Omental fat pad (tissue), 4 donors: Measurements from ENCODE around the gene ABR. TPM values are rescaled to one million over a fixed set of nuclear protein-coding genes. Genes with fewer than 3 reads are reported as not detected.

Experiments
- ATAC-seq: fragments of 150-250 bp; one replicate; pipeline ENCODE4 v1.9.1; 2016; ENCODE audit warnings: mild to moderate bottlenecking, moderate library complexity; ENCODE audit not compliant: low FRiP score
- DNase-seq: peaks from one replicate; pipeline ENCODE4 v3.0.0-alpha.2; 2019; ENCODE audit warnings: low spot score
- CTCF ChIP-seq, 3 donors: fragments of 450-650 bp; IDR thresholded peaks; one replicate each; pipeline ENCODE4 v1.5.1; 2016 to 2017; ENCODE audit warnings: antibody characterized with exemption in 3 of 3, mild to moderate bottlenecking in 3 of 3, moderate library complexity in 2 of 3
- total RNA-seq, 4 donors: library from RNA; depleted of rRNA; stranded (reverse); fragments of >200 nt; gene quantifications; one replicate each; pipeline ENCODE4 v1.1.0, GENCODE V29; 2016

Gene ABR
- total RNA-seq, 4 donors from 2014 or later: 51.1 to 92.1 (median 75.8) TPM

DNA sequence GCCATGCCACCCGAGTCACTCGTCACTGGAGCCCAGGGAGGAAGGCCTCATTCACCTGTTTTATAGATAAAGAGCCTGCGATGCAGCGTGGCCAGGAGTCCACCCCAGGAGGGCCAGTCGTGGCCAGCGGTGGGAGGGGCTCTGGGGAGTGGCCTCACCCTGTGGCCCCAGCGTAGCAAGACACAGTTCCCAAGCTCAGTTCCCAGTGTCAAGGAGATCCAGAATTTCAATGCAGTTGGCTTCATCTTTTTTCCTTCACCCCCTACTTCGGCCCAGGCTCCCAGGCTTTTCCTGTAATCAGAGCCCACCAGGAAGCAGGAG lies 84.0 kb downstream of the ABR start:
- no peak for DNase-seq
- no peak for ATAC-seq
- TF ChIP-seq CTCF (IDR thresholded peaks at IDR 0.05): no peak

DNA sequence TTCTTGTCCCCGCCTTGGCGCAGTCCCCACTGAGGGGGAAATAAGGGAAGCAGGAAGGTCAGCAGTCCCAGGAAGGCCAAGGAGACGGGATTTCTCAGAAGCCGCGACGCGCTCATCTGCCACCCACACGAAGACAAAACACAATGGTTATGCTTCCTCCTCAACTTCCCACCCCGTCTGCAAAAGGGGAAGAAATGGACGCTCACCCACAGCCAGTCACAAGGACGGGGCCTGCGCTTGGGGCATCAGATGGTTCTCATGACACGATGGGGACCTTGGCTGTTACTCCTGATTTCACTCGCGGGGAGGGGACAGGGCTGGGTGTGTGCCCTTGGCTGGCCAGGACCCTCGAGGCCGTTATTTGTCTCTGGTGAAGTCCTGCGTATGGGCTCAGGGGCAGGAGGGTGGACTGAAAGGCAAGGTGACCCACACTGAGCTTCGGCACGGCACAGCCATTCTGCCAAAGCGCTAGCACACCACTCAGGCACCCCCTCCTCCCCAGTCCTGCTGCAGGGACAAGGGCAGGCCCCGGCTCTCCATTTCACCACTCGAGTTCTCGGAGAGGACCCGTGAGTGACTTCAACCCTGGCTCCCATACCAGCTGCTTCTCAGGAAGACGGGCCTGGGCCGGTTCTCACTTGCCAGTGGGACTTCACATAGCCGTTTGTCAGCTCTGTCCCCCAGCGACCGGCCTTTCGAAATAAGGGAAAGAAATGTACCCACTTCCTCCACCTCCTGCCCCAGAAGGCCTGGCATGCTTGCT lies 84.5 kb downstream of the ABR start:
- TF ChIP-seq CTCF (IDR thresholded peaks at IDR 0.05): no peak
- no peak for ATAC-seq
- no peak for DNase-seq

DNA sequence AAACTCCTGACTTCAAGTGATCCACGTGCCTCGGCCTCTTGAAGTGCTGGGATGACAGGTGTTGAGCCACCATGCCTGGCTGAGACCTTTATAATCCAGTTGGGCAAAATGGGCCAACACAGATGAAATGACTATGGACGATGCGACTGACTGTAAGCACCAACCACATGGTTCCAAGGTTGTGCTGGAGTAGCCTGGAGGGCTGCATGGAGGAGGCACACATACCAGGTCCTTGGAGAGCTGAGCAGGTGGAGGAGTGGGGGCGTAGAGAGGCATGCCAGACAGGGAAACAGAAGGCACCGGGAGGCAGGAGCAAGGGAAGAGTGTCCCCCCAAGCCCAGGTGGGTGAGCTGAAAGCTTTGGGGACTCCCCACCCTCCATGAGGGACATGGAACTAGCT lies 85.2 kb downstream of the ABR start:
- ATAC-seq: no peak
- no peak for TF ChIP-seq CTCF (IDR thresholded peaks at IDR 0.05)
- no peak for DNase-seq

- DNase-seq (no peak), ATAC-seq (no peak)
- TF ChIP-seq CTCF (IDR thresholded peaks at IDR 0.05): no peak
These were observed 87.9 kb downstream of the ABR start for GRCh38 chr17:1091900-1092299.

DNA sequence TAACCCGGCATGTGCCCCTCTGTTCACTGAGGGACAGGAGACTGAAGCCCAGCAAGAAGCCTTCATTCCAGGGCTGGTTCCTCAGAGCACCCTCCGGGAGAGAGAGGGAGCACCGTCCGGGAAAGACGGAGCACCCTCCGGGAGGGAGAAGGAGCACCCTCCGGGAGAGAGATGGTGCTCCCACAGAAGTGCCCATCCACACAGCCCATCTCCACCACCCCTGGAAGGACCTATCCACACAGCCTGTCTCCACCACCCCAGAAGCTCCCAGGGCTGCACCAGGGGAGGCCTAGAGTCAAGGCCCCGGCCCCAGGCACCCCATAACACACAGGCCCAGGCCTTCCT lies 88.6 kb downstream of the ABR start:
- ATAC-seq: no peak
- no peak for TF ChIP-seq CTCF (IDR thresholded peaks at IDR 0.05)
- DNase-seq: no peak

DNA sequence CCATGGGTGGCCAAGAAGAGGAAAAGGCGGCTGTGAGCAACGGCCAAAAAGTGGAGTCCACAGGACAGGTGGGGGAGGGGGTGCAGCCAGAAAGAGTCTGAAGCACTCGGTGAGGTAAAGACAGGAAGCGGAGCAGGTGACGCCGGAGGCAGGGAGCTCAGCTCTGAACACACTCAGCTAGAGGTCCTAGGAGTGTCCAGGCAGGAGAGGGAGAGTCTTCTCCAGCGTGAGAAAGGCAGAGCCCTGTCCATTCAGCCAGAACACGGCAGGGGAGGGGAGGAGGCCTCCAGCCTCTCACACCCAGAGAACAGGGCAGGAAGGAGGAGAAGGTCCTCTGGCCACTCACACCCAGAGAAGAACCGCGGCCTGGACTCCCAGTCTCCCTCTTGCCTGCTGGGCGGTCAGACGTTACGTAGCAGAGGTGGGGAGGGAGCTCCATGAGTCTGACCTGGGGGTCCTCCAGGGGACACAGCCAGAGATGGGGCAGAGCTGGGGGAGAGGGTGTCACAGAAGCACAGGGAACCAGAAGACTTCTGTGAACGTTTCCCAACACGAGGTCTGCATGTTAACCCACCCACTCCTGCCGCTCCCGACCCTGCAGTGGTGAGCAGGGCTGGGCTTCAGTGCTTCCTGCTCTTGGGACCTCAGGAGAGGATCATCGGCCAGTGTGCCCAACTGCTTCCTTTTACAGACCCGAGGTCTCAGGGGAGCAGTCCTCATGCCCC lies 89.2 kb downstream of the ABR start:
- no peak for TF ChIP-seq CTCF (IDR thresholded peaks at IDR 0.05)
- no peak for DNase-seq
- ATAC-seq: no peak

DNA sequence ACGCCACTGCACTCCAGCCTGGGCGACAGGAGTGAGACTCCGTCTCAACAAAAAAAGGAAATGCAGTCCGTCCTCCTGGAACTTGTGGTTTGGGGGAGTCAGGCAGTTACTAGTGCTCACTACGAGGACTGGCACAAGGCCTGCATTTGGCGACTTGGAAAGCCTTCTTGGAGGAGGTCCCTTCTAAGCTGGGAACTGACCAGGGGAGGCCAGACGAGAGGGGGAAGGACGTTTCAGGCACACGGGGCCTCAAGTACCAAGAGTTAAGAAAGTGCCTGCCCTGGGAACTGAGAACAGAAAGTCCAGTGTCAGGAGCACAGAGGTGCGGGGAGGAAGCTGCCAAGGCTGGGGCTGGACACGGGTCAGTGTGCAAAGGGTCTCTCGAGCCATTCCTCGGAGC lies 89.9 kb downstream of the ABR start:
- DNase-seq: no peak
- ATAC-seq: no peak

More for the DNA sequence above, 89.9 kb downstream of the ABR start:
- TF ChIP-seq CTCF (IDR thresholded peaks at IDR 0.05): no peak
